Posterior cingulate gyrus (tissue), 11 donors: Measurements from ENCODE around the gene MAPK6.
"Not testable (repeated sequence)": the region's sequence is repeated elsewhere in the genome, so short reads cannot be mapped to it uniquely, and the experiment has no call there.

Source experiments
- DNase-seq, 10 donors: peaks; one replicate each; pipeline versions ENCODE4 v3.0.0 to v3.0.0-alpha.2; 2020 to 2021; ENCODE audit warnings: mixed read lengths in 3 of 10
- intact Hi-C: fragments of 100-400 bp; cut with DNase I; formaldehyde crosslinking; loops from one replicate; pipeline ENCODE4 v1.15.1; 2023

The MAPK6 gene

GRCh38 chr15:52037889-52038505, 19.0 kb downstream of the MAPK6 start:
- DNase-seq: no peak
- intact Hi-C loops: no loop called here

GRCh38 chr15:52039925-52040781, 21.1 kb downstream of the MAPK6 start:
- intact Hi-C loops: no loop called here
- DNase-seq: peak in 2 of 10 donors; percentile 15 to 35

GRCh38 chr15:52042051-52042851, 23.2 kb downstream of the MAPK6 start:
- DNase-seq: no peak
- intact Hi-C loops: no loop called here

GRCh38 chr15:52045795-52046298, 26.8 kb downstream of the MAPK6 start:
- DNase-seq, intact Hi-C loops: not testable (repeated sequence)

GRCh38 chr15:52046552-52046951, 27.5 kb downstream of the MAPK6 start:
- DNase-seq, intact Hi-C loops: not testable (repeated sequence)

- intact Hi-C loops: no loop called here
- no peak for DNase-seq
Observed at GRCh38 chr15:52050416-52050815, 31.4 kb downstream of the MAPK6 start.

GRCh38 chr15:52052066-52052935, 33.3 kb downstream of the MAPK6 start:
- intact Hi-C loops: no loop called here
- DNase-seq: no peak

GRCh38 chr15:52054381-52054780, 35.4 kb downstream of the MAPK6 start:
- no peak for DNase-seq
- intact Hi-C loops: no loop called here

- intact Hi-C loops, DNase-seq: not testable (repeated sequence)
Observed at GRCh38 chr15:52054858-52055257, 35.8 kb downstream of the MAPK6 start.

- no peak for DNase-seq
Observed at GRCh38 chr15:52056001-52056400, 37.0 kb downstream of the MAPK6 start.

GRCh38 chr15:52056496-52056895, 37.5 kb downstream of the MAPK6 start:
- DNase-seq: no peak
- intact Hi-C loops: no loop called here

More at GRCh38 chr15:52056001-52056400, 37.0 kb downstream of the MAPK6 start:
- intact Hi-C loops: no loop called here

- no peak for DNase-seq
- intact Hi-C loops: no loop called here
Observed at GRCh38 chr15:52057996-52058395, 39.0 kb downstream of the MAPK6 start.

GRCh38 chr15:52060501-52060900, 41.5 kb downstream of the MAPK6 start:
- intact Hi-C loops: no loop called here
- no peak for DNase-seq

- no peak for DNase-seq
- intact Hi-C loops: no loop called here
Observed at GRCh38 chr15:52066842-52067544, 48.0 kb downstream of the MAPK6 start.

- DNase-seq: no peak
Observed at GRCh38 chr15:52067545-52067926, 48.5 kb downstream of the MAPK6 start.

GRCh38 chr15:52068004-52068615, 49.1 kb downstream of the MAPK6 start:
- intact Hi-C loops: no loop called here
- DNase-seq: no peak

More at GRCh38 chr15:52067545-52067926, 48.5 kb downstream of the MAPK6 start:
- intact Hi-C loops: no loop called here

- no peak for DNase-seq
- intact Hi-C loops: no loop called here
Observed at GRCh38 chr15:52069559-52069958, 50.5 kb downstream of the MAPK6 start.

GRCh38 chr15:52071570-52071969, 52.6 kb downstream of the MAPK6 start:
- intact Hi-C loops: no loop called here
- DNase-seq: no peak
